ENCODE results near the gene DCTN1. TPM values are rescaled to one million over a fixed set of nuclear protein-coding genes. Genes with fewer than 3 reads are reported as not detected.

The DCTN1 gene
- total RNA-seq, 6 experiments from 2014 or later: 222 to 286 (median 236) TPM

- Mint-ChIP-seq H3K36me3 (ENCODE audit: low read depth) (no peaks in the 10 kb centered on the region), H3K27me3 (ENCODE audit: insufficient read depth) (peaks cover 9% of the 10 kb centered on the region; the same call in 1 of the 2 replicates), H3K4me1 (ENCODE audit: low read depth) (no peaks in the 10 kb centered on the region), H3K9me3 (no peaks in the 10 kb centered on the region), H3K4me3 (no peak overlapping the region), H3K27ac (no peak overlapping the region)
- DNase-seq: no peak
- no peak for TF ChIP-seq CTCF (IDR thresholded peaks at IDR 0.05)
These were observed 52.9 kb downstream of the DCTN1 start for GRCh38 chr2:74327199-74327598.

- Mint-ChIP-seq H3K27ac (no peak overlapping the region), H3K27me3 (ENCODE audit: insufficient read depth) (peaks cover 11% of the 10 kb centered on the region; the same call in 1 of the 2 replicates), H3K4me3 (no peak overlapping the region), H3K36me3 (ENCODE audit: low read depth) (no peaks in the 10 kb centered on the region), H3K4me1 (ENCODE audit: low read depth) (no peaks in the 10 kb centered on the region), H3K9me3 (no peaks in the 10 kb centered on the region)
- no peak for DNase-seq
- TF ChIP-seq CTCF (IDR thresholded peaks at IDR 0.05): no peak
These were observed 54.3 kb downstream of the DCTN1 start for GRCh38 chr2:74325815-74326214.

- no peak for DNase-seq
- Mint-ChIP-seq H3K9me3 (no peaks in the 10 kb centered on the region), H3K27ac (no peak overlapping the region), H3K4me3 (no peak overlapping the region), H3K36me3 (ENCODE audit: low read depth) (no peaks in the 10 kb centered on the region), H3K4me1 (ENCODE audit: low read depth) (no peaks in the 10 kb centered on the region), H3K27me3 (ENCODE audit: insufficient read depth) (peaks cover 14% of the 10 kb centered on the region)
- no peak for TF ChIP-seq CTCF (IDR thresholded peaks at IDR 0.05)
These were observed 58.4 kb downstream of the DCTN1 start for GRCh38 chr2:74321737-74322136.

GRCh38 chr2:74317701-74318100, 62.4 kb downstream of the DCTN1 start:
- Mint-ChIP-seq H3K4me1 (ENCODE audit: low read depth) (no peaks in the 10 kb centered on the region), H3K9me3 (no peaks in the 10 kb centered on the region), H3K4me3 (no peak overlapping the region), H3K27ac (no peak overlapping the region), H3K36me3 (ENCODE audit: low read depth) (no peaks in the 10 kb centered on the region), H3K27me3 (ENCODE audit: insufficient read depth) (peaks cover 12% of the 10 kb centered on the region)
- TF ChIP-seq CTCF (IDR thresholded peaks at IDR 0.05): no peak
- DNase-seq: no peak

GRCh38 chr2:74316627-74317295, 63.4 kb downstream of the DCTN1 start:
- Mint-ChIP-seq H3K4me1 (ENCODE audit: low read depth) (no peaks in the 10 kb centered on the region), H3K9me3 (no peaks in the 10 kb centered on the region), H3K27ac (no peak overlapping the region), H3K4me3 (no peak overlapping the region), H3K27me3 (ENCODE audit: insufficient read depth) (peaks cover 13% of the 10 kb centered on the region), H3K36me3 (ENCODE audit: low read depth) (no peaks in the 10 kb centered on the region)
- TF ChIP-seq CTCF (IDR thresholded peaks at IDR 0.05): no peak
- DNase-seq: no peak

All from HFFc6 (cell line).